HG03439 (cell line): ENCODE data around the gene GALNT18.

Experiments used
- ATAC-seq: cut with Tn5 transposase; IDR thresholded peaks from one replicate; pipeline ENCODE4 v1.9.1; 2021; ENCODE audit warnings: mild to moderate bottlenecking, moderate library complexity; ENCODE audit not compliant: unreplicated experiment

The GALNT18 gene

GRCh38 chr11:11588891-11589290 is 32.9 kb downstream of the GALNT18 start:
- no peak for ATAC-seq

- ATAC-seq: no peak
Observed at GRCh38 chr11:11588243-11588642, 33.6 kb downstream of the GALNT18 start.

- no peak for ATAC-seq
Observed at GRCh38 chr11:11587122-11587521, 34.7 kb downstream of the GALNT18 start.

- ATAC-seq: no peak
Observed at GRCh38 chr11:11586465-11586864, 35.3 kb downstream of the GALNT18 start.

- no peak for ATAC-seq
Observed at GRCh38 chr11:11584937-11585336, 36.9 kb downstream of the GALNT18 start.

GRCh38 chr11:11584530-11584810 is 37.3 kb downstream of the GALNT18 start:
- ATAC-seq: no peak

- ATAC-seq: no peak
Observed at GRCh38 chr11:11583801-11584529, 37.8 kb downstream of the GALNT18 start.

- no peak for ATAC-seq
Observed at GRCh38 chr11:11582011-11582701, 39.6 kb downstream of the GALNT18 start.

- no peak for ATAC-seq
Observed at GRCh38 chr11:11581481-11581880, 40.3 kb downstream of the GALNT18 start.

- ATAC-seq: no peak
Observed at GRCh38 chr11:11580841-11581411, 40.9 kb downstream of the GALNT18 start.

GRCh38 chr11:11580012-11580411 is 41.8 kb downstream of the GALNT18 start:
- ATAC-seq: no peak

GRCh38 chr11:11579012-11579988 is 42.5 kb downstream of the GALNT18 start:
- no peak for ATAC-seq

- no peak for ATAC-seq
Observed at GRCh38 chr11:11577932-11578911, 43.6 kb downstream of the GALNT18 start.

GRCh38 chr11:11577251-11577855 is 44.5 kb downstream of the GALNT18 start:
- no peak for ATAC-seq

GRCh38 chr11:11574373-11575287 is 47.2 kb downstream of the GALNT18 start:
- ATAC-seq: no peak

GRCh38 chr11:11572386-11572785 is 49.4 kb downstream of the GALNT18 start:
- no peak for ATAC-seq

GRCh38 chr11:11571893-11572292 is 49.9 kb downstream of the GALNT18 start:
- ATAC-seq: no peak

GRCh38 chr11:11570823-11571222 is 51.0 kb downstream of the GALNT18 start:
- no peak for ATAC-seq
